SU-DHL-6 (cell line): Measurements from ENCODE around the gene ZBTB21.

Source experiments
- H2AFZ ChIP-seq: fragments of 200-600 bp; sonication (generic); 2 replicates; pipeline ENCODE4 v1.6.1; 2014; ENCODE audit warnings: low read depth, mild to moderate bottlenecking, moderate library complexity, mixed read lengths, antibody characterized with exemption, low read length; ENCODE audit not compliant: severe bottlenecking
- H3F3A ChIP-seq: fragments of 200-600 bp; shearing (Covaris generic); 2 replicates; pipeline ENCODE4 v1.6.0; 2016; ENCODE audit warnings: antibody characterized with exemption, mild to moderate bottlenecking; ENCODE audit not compliant: insufficient read depth
- H3K27ac ChIP-seq: fragments of 200-600 bp; sonication (generic); 2 replicates; pipeline ENCODE4 v1.5.1; 2016; ENCODE audit warnings: low read depth, mild to moderate bottlenecking, low read length, moderate library complexity, mixed read lengths
- H3K27me3 ChIP-seq: fragments of 200-600 bp; sonication (generic), shearing (Covaris generic); 2 replicates; pipeline ENCODE4 v1.6.0; 2014; ENCODE audit warnings: mild to moderate bottlenecking, low read length
- H3K36me3 ChIP-seq: fragments of 200-600 bp; sonication (generic); 2 replicates; pipeline ENCODE4 v1.6.1; 2014; ENCODE audit warnings: mild to moderate bottlenecking, low read length, mixed read lengths
- H3K4me2 ChIP-seq: fragments of 300-600, 200-600 bp; shearing (Covaris generic), sonication (generic); 2 replicates; pipeline ENCODE4 v1.6.0; 2014; ENCODE audit warnings: low read length, low read depth, mild to moderate bottlenecking; ENCODE audit not compliant: poor library complexity, severe bottlenecking
- H3K4me3 ChIP-seq: fragments of 200-600 bp; sonication (generic); 2 replicates; pipeline ENCODE4 v1.5.1; 2014; ENCODE audit warnings: antibody characterized with exemption, low read length, mild to moderate bottlenecking, mixed read lengths; ENCODE audit not compliant: insufficient read depth, poor library complexity, severe bottlenecking
- H3K79me2 ChIP-seq: fragments of 200-600 bp; sonication (generic); 2 replicates; pipeline ENCODE4 v1.6.1; 2014; ENCODE audit warnings: mild to moderate bottlenecking, low read length, moderate library complexity; ENCODE audit not compliant: insufficient read depth
- H3K9ac ChIP-seq: fragments of 200-600 bp; sonication (generic); 2 replicates; pipeline ENCODE4 v1.7.0; 2014; ENCODE audit warnings: mild to moderate bottlenecking, low read length
- H3K9me2 ChIP-seq: fragments of 200-600 bp; sonication (generic); replicated peaks from 2 replicates; pipeline ENCODE4 v1.6.1; 2014; ENCODE audit warnings: low read length; ENCODE audit not compliant: insufficient read depth
- H3K9me3 ChIP-seq: fragments of 200-600 bp; sonication (generic); 2 replicates; pipeline ENCODE4 v1.6.1; 2014; ENCODE audit warnings: low read length, mixed read lengths; ENCODE audit not compliant: insufficient read depth
- H4K20me1 ChIP-seq: fragments of 200-600 bp; sonication (generic); 2 replicates; pipeline ENCODE4 v1.6.1; 2014; ENCODE audit warnings: low read depth, mild to moderate bottlenecking, antibody characterized with exemption, low read length, moderate library complexity, mixed read lengths
- CTCF ChIP-seq: fragments of 200-600 bp; sonication (generic); IDR thresholded peaks from one replicate; pipeline ENCODE4 v1.5.1; 2017; ENCODE audit warnings: antibody characterized with exemption, mild to moderate bottlenecking, low read length, moderate library complexity; ENCODE audit not compliant: insufficient read depth, poor library complexity, severe bottlenecking
- EZH2phosphoT487 ChIP-seq: fragments of 200-600 bp; sonication (generic), shearing (Covaris generic); conservative IDR thresholded peaks from 2 replicates; pipeline ENCODE4 v1.6.1; 2018; ENCODE audit warnings: mild to moderate bottlenecking, antibody characterized with exemption, low read length, moderate library complexity, mixed read lengths

The ZBTB21 gene

GRCh38 chr21:42037516-42037915 lies 27.4 kb upstream of the ZBTB21 start:
- no peak for TF ChIP-seq EZH2phosphoT487
- no peak for TF ChIP-seq CTCF
- Histone ChIP-seq H3K79me2 (no peaks in the 10 kb centered on the region), H3K4me3 (no peak overlapping the region), H2AFZ (no peak overlapping the region), H3K36me3 (no peaks in the 10 kb centered on the region), H3K9me2 (no peaks in the 10 kb centered on the region), H4K20me1 (no peaks in the 10 kb centered on the region), H3K27me3 (no peaks in the 10 kb centered on the region), H3K4me2 (no peak overlapping the region), H3F3A (no peaks in the 10 kb centered on the region), H3K27ac (no peak overlapping the region), H3K9me3 (no peaks in the 10 kb centered on the region), H3K9ac (no peak overlapping the region)

- Histone ChIP-seq H3K27me3 (no peaks in the 10 kb centered on the region), H3K27ac (no peak overlapping the region), H3K36me3 (no peaks in the 10 kb centered on the region), H4K20me1 (no peaks in the 10 kb centered on the region), H3K4me2 (no peak overlapping the region), H3K9me2 (no peaks in the 10 kb centered on the region), H3K9ac (no peak overlapping the region), H2AFZ (no peak overlapping the region), H3K4me3 (no peak overlapping the region), H3F3A (no peaks in the 10 kb centered on the region), H3K9me3 (no peaks in the 10 kb centered on the region), H3K79me2 (no peaks in the 10 kb centered on the region)
- no peak for TF ChIP-seq CTCF
- no peak for TF ChIP-seq EZH2phosphoT487
Observed at GRCh38 chr21:42036313-42036712, 26.2 kb upstream of the ZBTB21 start.

GRCh38 chr21:42032968-42033367 lies 22.8 kb upstream of the ZBTB21 start:
- H3K36me3 ChIP-seq: no peaks in the 10 kb centered on the region
- no peak overlapping the region for H3K4me2 ChIP-seq
- no peak overlapping the region for H2AFZ ChIP-seq
- no peaks in the 10 kb centered on the region for H3K9me3 ChIP-seq
- no peak overlapping the region for H3K4me3 ChIP-seq
- no peak for TF ChIP-seq EZH2phosphoT487
- no peak for TF ChIP-seq CTCF
- no peaks in the 10 kb centered on the region for H3K9me2 ChIP-seq
- no peak overlapping the region for H3K27ac ChIP-seq
- no peaks in the 10 kb centered on the region for H3F3A ChIP-seq
- H3K27me3 ChIP-seq: no peaks in the 10 kb centered on the region
- H3K79me2 ChIP-seq: no peaks in the 10 kb centered on the region
- H4K20me1 ChIP-seq: no peaks in the 10 kb centered on the region
- no peak overlapping the region for H3K9ac ChIP-seq

- Histone ChIP-seq H2AFZ (no peak overlapping the region), H3K9ac (no peak overlapping the region), H3K27ac (no peak overlapping the region), H3K79me2 (no peaks in the 10 kb centered on the region), H3K36me3 (no peaks in the 10 kb centered on the region), H3K9me3 (no peaks in the 10 kb centered on the region), H3F3A (no peaks in the 10 kb centered on the region), H4K20me1 (no peaks in the 10 kb centered on the region), H3K27me3 (no peaks in the 10 kb centered on the region), H3K4me3 (no peak overlapping the region), H3K4me2 (no peak overlapping the region), H3K9me2 (no peaks in the 10 kb centered on the region)
- TF ChIP-seq CTCF (no peak), EZH2phosphoT487 (no peak)
Observed at GRCh38 chr21:42032266-42032665, 22.1 kb upstream of the ZBTB21 start.
